Thyroid gland (tissue), 4 donors: ENCODE data around the gene GPSM1. TPM values are rescaled to one million over a fixed set of nuclear protein-coding genes. Genes with fewer than 3 reads are reported as not detected.

Experiments used
- DNase-seq, 2 donors: peaks; one replicate each; pipeline ENCODE4 v3.0.0-alpha.2; 2019
- H3K27ac ChIP-seq, 3 donors: fragments of 200-600 bp; sonication (generic); 1 replicate in 2 of 3; 2 replicates in 1 of 3; pipeline ENCODE4 v1.5.1; 2016 to 2019; ENCODE audit warnings: mild to moderate bottlenecking in 1 of 3, moderate library complexity in 1 of 3
- H3K27me3 ChIP-seq: fragments of 200-600 bp; sonication (generic); one replicate; pipeline ENCODE4 v1.5.1; 2019
- H3K36me3 ChIP-seq, 2 donors: fragments of 200-600 bp; sonication (generic); one replicate each; pipeline ENCODE4 v1.5.1; 2016 to 2019
- H3K4me1 ChIP-seq, 2 donors: fragments of 200-600 bp; sonication (generic); one replicate each; pipeline ENCODE4 v1.5.1; 2017 to 2019
- H3K4me3 ChIP-seq, 3 donors: fragments of 200-600 bp; sonication (generic); replicated peaks in 1 of 3; 1 replicate in 2 of 3; 2 replicates in 1 of 3; pipeline ENCODE4 v1.5.1; 2016; ENCODE audit warnings: mild to moderate bottlenecking in 1 of 3
- H3K9me3 ChIP-seq: fragments of 200-600 bp; sonication (generic); one replicate; pipeline ENCODE4 v1.5.1; 2017
- CTCF ChIP-seq, 6 experiments: fragments of 200-600 bp in 3 of 6; fragments of 450-650 bp in 3 of 6; sonication (generic) in 3 of 6; IDR thresholded peaks; one replicate each; pipeline ENCODE4 v1.5.1; 2016 to 2019; ENCODE audit warnings: antibody characterized with exemption in 6 of 6, mild to moderate bottlenecking in 2 of 6, inconsistent platforms in 1 of 6, moderate library complexity in 1 of 6
- POLR2A ChIP-seq, 2 donors: fragments of 450-650 bp; IDR thresholded peaks; one replicate each; pipeline ENCODE4 v1.6.1; 2017; ENCODE audit warnings: antibody characterized with exemption in 2 of 2, mild to moderate bottlenecking in 2 of 2, moderate library complexity in 1 of 2
- WGBS, 2 donors: methylation state at CpG; one replicate each; pipeline ENCODE4 v1.1.5; 2017; 5-methylcytosine and 5-hydroxymethylcytosine counted together
- intact Hi-C: fragments of 100-400 bp; cut with DNase I; formaldehyde crosslinking; loops from one replicate; pipeline ENCODE4 v1.15.1; 2023
- total RNA-seq, 4 donors: library from RNA; depleted of rRNA; stranded (reverse); fragments of >200 nt; gene quantifications; one replicate each; pipeline ENCODE4 v1.2.3, GENCODE V29; 2016

Gene GPSM1
- total RNA-seq, 4 donors from 2014 or later: 5.9 to 18.1 (median 12.2) TPM

- H3K4me1 ChIP-seq: peaks cover 8 to 15% of the 10 kb centered on the region in 2 donors
- no peak overlapping the region for H3K4me3 ChIP-seq
- H3K27me3 ChIP-seq: no peaks in the 10 kb centered on the region
- intact Hi-C loops: loop anchor here (10.0 kb wide), 1 partner anchor 242 kb away; no protein-coding TSS in a partner anchor
- H3K36me3 ChIP-seq: no peaks in the 10 kb centered on the region
- 84% methylated on average over 6 of the region's 9 CpGs; no CpG with 5 or more reads in 1 of the 2 donors for WGBS, 2 donors
- no peak overlapping the region for H3K27ac ChIP-seq
- TF ChIP-seq POLR2A (IDR thresholded peaks at IDR 0.05) (no peak), CTCF (IDR thresholded peaks at IDR 0.05) (no peak)
- DNase-seq: no peak
- no peaks in the 10 kb centered on the region for H3K9me3 ChIP-seq
These were observed 39.5 kb downstream of the GPSM1 start for GRCh38 chr9:136366826-136367225.

- intact Hi-C loops: loop anchor here (10.0 kb wide), 1 partner anchor 243 kb away; no protein-coding TSS in a partner anchor
- H3K4me1 ChIP-seq: peaks cover 8 to 17% of the 10 kb centered on the region in 2 donors
These were observed 40.2 kb downstream of the GPSM1 start for GRCh38 chr9:136367296-136368145.

GRCh38 chr9:136368190-136368589, 40.9 kb downstream of the GPSM1 start:
- H3K9me3 ChIP-seq: no peaks in the 10 kb centered on the region
- WGBS, 2 donors: 68 to 77% methylated on average over 6 to 15 of the region's 18 CpGs
- H3K4me3 ChIP-seq: no peak overlapping the region
- no peaks in the 10 kb centered on the region for H3K27me3 ChIP-seq
- no peaks in the 10 kb centered on the region for H3K36me3 ChIP-seq
- no peak for DNase-seq
- H3K27ac ChIP-seq: no peak overlapping the region
- intact Hi-C loops: loop anchor here (10.0 kb wide), 1 partner anchor 243 kb away; no protein-coding TSS in a partner anchor
- peaks cover 8 to 19% of the 10 kb centered on the region in 2 donors for H3K4me1 ChIP-seq
- TF ChIP-seq CTCF (IDR thresholded peaks at IDR 0.05) (no peak), POLR2A (IDR thresholded peaks at IDR 0.05) (no peak)

More at GRCh38 chr9:136367296-136368145, 40.2 kb downstream of the GPSM1 start:
- TF ChIP-seq CTCF (IDR thresholded peaks at IDR 0.05) (no peak), POLR2A (IDR thresholded peaks at IDR 0.05) (no peak)
- no peak overlapping the region for H3K27ac ChIP-seq
- H3K27me3 ChIP-seq: no peaks in the 10 kb centered on the region
- no peaks in the 10 kb centered on the region for H3K9me3 ChIP-seq
- no peak overlapping the region for H3K4me3 ChIP-seq
- no peak for DNase-seq
- H3K36me3 ChIP-seq: no peaks in the 10 kb centered on the region
- WGBS, 2 donors: 89 to 92% methylated on average over 8 to 29 of the region's 45 CpGs

GRCh38 chr9:136370037-136370436, 42.7 kb downstream of the GPSM1 start:
- no peak for DNase-seq
- Histone ChIP-seq H3K27ac (no peak overlapping the region), H3K4me3 (no peak overlapping the region), H3K27me3 (no peaks in the 10 kb centered on the region), H3K36me3 (no peaks in the 10 kb centered on the region), H3K4me1 (peaks cover 4 to 18% of the 10 kb centered on the region in 2 donors), H3K9me3 (no peaks in the 10 kb centered on the region)
- intact Hi-C loops: no loop called here
- 96% methylated on average over 5 of the region's 19 CpGs; no CpG with 5 or more reads in 1 of the 2 donors for WGBS, 2 donors
- TF ChIP-seq CTCF (IDR thresholded peaks at IDR 0.05): no peak
